Neural progenitor cell (in vitro differentiated cells): Measurements from ENCODE around the gene CLDN9. TPM values are rescaled to one million over a fixed set of nuclear protein-coding genes. Genes with fewer than 3 reads are reported as not detected.
"Not testable (repeated sequence)": the region's sequence is repeated elsewhere in the genome, so short reads cannot be mapped to it uniquely, and the experiment has no call there.

Experiments
- DNase-seq: peaks from one replicate; pipeline ENCODE4 v3.0.0-alpha.2; 2016; ENCODE audit warnings: low spot score
- H2AFZ ChIP-seq: fragments of 200-600 bp; sonication (generic); replicated peaks from 2 replicates; pipeline ENCODE4 v1.6.1; 2016; ENCODE audit warnings: antibody characterized with exemption
- H3F3A ChIP-seq: fragments of 200-600 bp; sonication (generic); 2 replicates; pipeline ENCODE4 v1.6.1; 2016; ENCODE audit warnings: antibody characterized with exemption, low read depth
- H3K27ac ChIP-seq: fragments of 200-600 bp; sonication (generic); 2 replicates; pipeline ENCODE4 v1.5.1; 2016; ENCODE audit warnings: mild to moderate bottlenecking
- H3K27me3 ChIP-seq: fragments of 200-600 bp; sonication (generic); 2 replicates; pipeline ENCODE4 v1.6.1; 2016; ENCODE audit warnings: mild to moderate bottlenecking, moderate library complexity
- H3K36me3 ChIP-seq: fragments of 200-600 bp; sonication (generic); 2 replicates; pipeline ENCODE4 v1.5.1; 2016
- H3K4me1 ChIP-seq: fragments of 200-600 bp; sonication (generic); 2 replicates; pipeline ENCODE4 v1.6.1; 2016; ENCODE audit warnings: mixed run types
- H3K4me2 ChIP-seq: fragments of 200-600 bp; sonication (generic); 2 replicates; pipeline ENCODE4 v1.6.1; 2016
- H3K4me3 ChIP-seq: fragments of 200-600 bp; sonication (generic); 2 replicates; pipeline ENCODE4 v1.5.1; 2016
- H3K79me2 ChIP-seq: fragments of 200-600 bp; sonication (generic); 2 replicates; pipeline ENCODE4 v1.6.1; 2016; ENCODE audit warnings: low read depth
- H3K9ac ChIP-seq: fragments of 200-600 bp; sonication (generic); 2 replicates; pipeline ENCODE4 v1.6.1; 2016
- H3K9me3 ChIP-seq: fragments of 200-600 bp; sonication (generic); 2 replicates; pipeline ENCODE4 v1.5.1; 2016; ENCODE audit warnings: low read depth
- H4K20me1 ChIP-seq: fragments of 200-600 bp; sonication (generic); 2 replicates; pipeline ENCODE4 v1.6.1; 2016; ENCODE audit warnings: low read depth
- H3K27ac Mint-ChIP-seq: 3 replicates; pipeline ENCODE4 v1.8.0; 2021; ENCODE audit warnings: mixed read lengths
- H3K27me3 Mint-ChIP-seq: 2 replicates; pipeline ENCODE4 v1.8.0; 2022; ENCODE audit warnings: low read depth, mild to moderate bottlenecking, inconsistent platforms, moderate library complexity, mixed read lengths; ENCODE audit not compliant: insufficient read depth
- H3K36me3 Mint-ChIP-seq: 3 replicates; pipeline ENCODE4 v1.8.0; 2021; ENCODE audit warnings: mixed read lengths
- H3K4me1 Mint-ChIP-seq: 3 replicates; pipeline ENCODE4 v1.8.0; 2021; ENCODE audit warnings: mixed read lengths
- H3K4me3 Mint-ChIP-seq: 3 replicates; pipeline ENCODE4 v1.8.0; 2021; ENCODE audit warnings: mild to moderate bottlenecking, moderate library complexity, mixed read lengths
- H3K9me3 Mint-ChIP-seq: 3 replicates; pipeline ENCODE4 v1.8.0; 2020; ENCODE audit warnings: mixed read lengths
- CTCF ChIP-seq: fragments of 200-600 bp; sonication (generic); IDR thresholded peaks from 2 replicates; pipeline ENCODE4 v1.5.1; 2017; ENCODE audit warnings: antibody characterized with exemption, mild to moderate bottlenecking
- EZH2 ChIP-seq: fragments of 200-600 bp; sonication (generic); IDR thresholded peaks from 2 replicates; pipeline ENCODE4 v1.6.1; 2017; ENCODE audit warnings: antibody characterized with exemption, mild to moderate bottlenecking, moderate library complexity
- EZH2phosphoT487 ChIP-seq: fragments of 200-600 bp; sonication (generic); IDR thresholded peaks from 2 replicates; pipeline ENCODE4 v1.6.1; 2017; ENCODE audit warnings: antibody characterized with exemption
- total RNA-seq: library from RNA; depleted of rRNA; stranded (reverse); fragments of >200 nt; gene quantifications from 2 replicates; pipeline ENCODE4 v1.2.3, GENCODE V29; 2015; ENCODE audit warnings: low replicate concordance

CLDN9 gene
- total RNA-seq, 1 donor from 2014 or later, result not detected

GRCh38 chr16:3051494-3051893, 38.8 kb downstream of the CLDN9 start:
- no peak overlapping the region for H3K4me3 ChIP-seq
- no peak overlapping the region for H3K4me3 Mint-ChIP-seq
- H3F3A ChIP-seq, result peaks cover 12% of the 10 kb centered on the region
- no peak overlapping the region for H3K9ac ChIP-seq
- H3K27ac ChIP-seq, result no peak overlapping the region
- H3K9me3 Mint-ChIP-seq, result no peaks in the 10 kb centered on the region
- H3K4me1 Mint-ChIP-seq, result peaks cover 5% of the 10 kb centered on the region
- no peaks in the 10 kb centered on the region for H3K4me1 ChIP-seq
- no peak overlapping the region for H2AFZ ChIP-seq
- DNase-seq, result no peak
- no peaks in the 10 kb centered on the region for H3K36me3 ChIP-seq
- peaks cover 49% of the 10 kb centered on the region for H3K27me3 ChIP-seq
- no peak overlapping the region for H3K4me2 ChIP-seq
- peaks cover 14% of the 10 kb centered on the region for H4K20me1 ChIP-seq
- H3K9me3 ChIP-seq, result no peaks in the 10 kb centered on the region
- peaks cover 29% of the 10 kb centered on the region for H3K27me3 Mint-ChIP-seq
- peaks cover 5% of the 10 kb centered on the region for H3K36me3 Mint-ChIP-seq
- no peak for TF ChIP-seq EZH2
- no peak for TF ChIP-seq EZH2phosphoT487
- TF ChIP-seq CTCF, result no peak
- no peak overlapping the region for H3K27ac Mint-ChIP-seq
- no peaks in the 10 kb centered on the region for H3K79me2 ChIP-seq

GRCh38 chr16:3052571-3053329, 40.0 kb downstream of the CLDN9 start:
- H3K36me3 ChIP-seq, H3K4me3 Mint-ChIP-seq, H3K27ac ChIP-seq, H3K9me3 ChIP-seq, H3F3A ChIP-seq, H3K4me3 ChIP-seq, H3K4me2 ChIP-seq, DNase-seq, H2AFZ ChIP-seq, H3K9me3 Mint-ChIP-seq, H3K36me3 Mint-ChIP-seq, H3K9ac ChIP-seq, H3K79me2 ChIP-seq, H3K4me1 Mint-ChIP-seq, H3K4me1 ChIP-seq, H3K27ac Mint-ChIP-seq: not testable (repeated sequence)
- peaks cover 21% of the 10 kb centered on the region for H3K27me3 Mint-ChIP-seq
- Histone ChIP-seq H4K20me1 (peaks cover 14% of the 10 kb centered on the region), H3K27me3 (peaks cover 48% of the 10 kb centered on the region)

- H3K36me3 Mint-ChIP-seq, H3K9me3 Mint-ChIP-seq, H3K27ac ChIP-seq, H3K27ac Mint-ChIP-seq, H2AFZ ChIP-seq, H3K9ac ChIP-seq, H3K79me2 ChIP-seq, H3K36me3 ChIP-seq, DNase-seq, H3K4me1 Mint-ChIP-seq, H3K4me3 ChIP-seq, H3K4me1 ChIP-seq, H3K4me3 Mint-ChIP-seq, H3K9me3 ChIP-seq, H3F3A ChIP-seq, H3K4me2 ChIP-seq: not testable (repeated sequence)
- H4K20me1 ChIP-seq, result peaks cover 18% of the 10 kb centered on the region
- peaks cover 15% of the 10 kb centered on the region for H3K27me3 Mint-ChIP-seq
- peaks cover 48% of the 10 kb centered on the region for H3K27me3 ChIP-seq
These were observed 40.6 kb downstream of the CLDN9 start for GRCh38 chr16:3053330-3053710.

GRCh38 chr16:3054965-3055733, 42.4 kb downstream of the CLDN9 start:
- peaks cover 12% of the 10 kb centered on the region for H3K27me3 Mint-ChIP-seq
- H3K36me3 Mint-ChIP-seq, result peaks cover 5% of the 10 kb centered on the region
- Histone ChIP-seq H3K27me3 (peaks cover 42% of the 10 kb centered on the region), H4K20me1 (peaks cover 16% of the 10 kb centered on the region), H3K79me2 (no peaks in the 10 kb centered on the region), H3K9ac (no peak overlapping the region), H3K36me3 (no peaks in the 10 kb centered on the region), H3F3A (peaks cover 5% of the 10 kb centered on the region), H3K4me2 (no peak overlapping the region), H3K9me3 (no peaks in the 10 kb centered on the region), H3K4me1 (peaks cover 4% of the 10 kb centered on the region), H3K27ac (no peak overlapping the region), H3K4me3 (no peak overlapping the region), H2AFZ (no peak overlapping the region)
- H3K27ac Mint-ChIP-seq, result no peak overlapping the region
- TF ChIP-seq EZH2phosphoT487, result no peak
- TF ChIP-seq EZH2, result no peak
- TF ChIP-seq CTCF, result no peak
- peak overlapping the region; percentile 58 for H3K4me3 Mint-ChIP-seq
- DNase-seq, result no peak
- H3K4me1 Mint-ChIP-seq, result peaks cover 12% of the 10 kb centered on the region
- H3K9me3 Mint-ChIP-seq, result no peaks in the 10 kb centered on the region

- not testable (repeated sequence) for H3F3A ChIP-seq, H3K27ac ChIP-seq, H3K79me2 ChIP-seq, DNase-seq, H3K9ac ChIP-seq, H3K4me2 ChIP-seq, H3K9me3 ChIP-seq, H3K4me1 ChIP-seq, H3K27ac Mint-ChIP-seq, H3K36me3 ChIP-seq, H2AFZ ChIP-seq, H3K36me3 Mint-ChIP-seq, H3K4me3 ChIP-seq, H3K9me3 Mint-ChIP-seq, H3K4me3 Mint-ChIP-seq
- H3K27me3 Mint-ChIP-seq, result peaks cover 14% of the 10 kb centered on the region
- peaks cover 13% of the 10 kb centered on the region for H3K4me1 Mint-ChIP-seq
- Histone ChIP-seq H3K27me3 (peaks cover 42% of the 10 kb centered on the region), H4K20me1 (peaks cover 16% of the 10 kb centered on the region)
These were observed 43.0 kb downstream of the CLDN9 start for GRCh38 chr16:3055734-3056115.
